ENCODE measurements around the gene FBLN7.

The FBLN7 gene

DNA sequence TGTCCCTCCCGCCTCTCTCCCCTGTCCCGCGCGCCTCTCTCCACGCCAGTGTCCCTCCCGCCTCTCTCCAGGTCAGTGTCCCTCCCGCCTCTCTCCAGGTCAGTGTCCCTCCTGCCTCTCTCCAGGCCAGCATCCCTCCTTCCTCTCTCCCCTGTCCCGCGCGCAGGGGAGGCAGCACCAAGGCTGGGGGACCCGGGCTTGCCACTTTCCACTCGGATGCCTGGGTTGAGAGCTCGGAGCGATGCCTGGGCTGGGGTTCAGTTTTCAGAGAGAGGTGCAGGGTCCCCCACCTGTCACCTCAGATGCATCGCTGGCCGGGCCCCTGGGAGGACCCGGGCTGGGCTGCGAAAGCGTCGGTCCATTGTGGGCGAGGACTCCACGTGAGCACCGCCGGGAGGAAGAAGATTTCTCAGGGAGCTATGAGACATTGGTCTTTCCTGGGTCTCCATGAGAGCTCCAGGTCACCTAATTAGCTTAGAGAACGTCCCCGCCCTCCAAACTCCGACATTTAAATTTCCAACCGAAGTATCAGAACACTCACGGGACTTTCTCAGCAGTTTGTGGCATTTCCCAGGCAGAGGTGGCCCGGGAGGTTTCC lies 2.1 kb downstream of the FBLN7 start:
- ChIA-PET CTCF (no interaction called here), POLR2A (no interaction called here)
- H3K4me3 ChIP-seq (ENCODE audit: low read depth, low read length), result peak overlapping the region; percentile 18
- DNase-seq (ENCODE audit: low read depth, low spot score), result no peak
- TF ChIP-seq, protein P1, sequence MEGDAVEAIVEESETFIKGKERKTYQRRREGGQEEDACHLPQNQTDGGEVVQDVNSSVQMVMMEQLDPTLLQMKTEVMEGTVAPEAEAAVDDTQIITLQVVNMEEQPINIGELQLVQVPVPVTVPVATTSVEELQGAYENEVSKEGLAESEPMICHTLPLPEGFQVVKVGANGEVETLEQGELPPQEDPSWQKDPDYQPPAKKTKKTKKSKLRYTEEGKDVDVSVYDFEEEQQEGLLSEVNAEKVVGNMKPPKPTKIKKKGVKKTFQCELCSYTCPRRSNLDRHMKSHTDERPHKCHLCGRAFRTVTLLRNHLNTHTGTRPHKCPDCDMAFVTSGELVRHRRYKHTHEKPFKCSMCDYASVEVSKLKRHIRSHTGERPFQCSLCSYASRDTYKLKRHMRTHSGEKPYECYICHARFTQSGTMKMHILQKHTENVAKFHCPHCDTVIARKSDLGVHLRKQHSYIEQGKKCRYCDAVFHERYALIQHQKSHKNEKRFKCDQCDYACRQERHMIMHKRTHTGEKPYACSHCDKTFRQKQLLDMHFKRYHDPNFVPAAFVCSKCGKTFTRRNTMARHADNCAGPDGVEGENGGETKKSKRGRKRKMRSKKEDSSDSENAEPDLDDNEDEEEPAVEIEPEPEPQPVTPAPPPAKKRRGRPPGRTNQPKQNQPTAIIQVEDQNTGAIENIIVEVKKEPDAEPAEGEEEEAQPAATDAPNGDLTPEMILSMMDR (IDR thresholded peaks at IDR 0.05; ENCODE audit: insufficient read depth, low read length, missing control alignments), result no peak

- no peak overlapping the region for H3K4me3 ChIP-seq (ENCODE audit: low read depth, low read length)
- POLR2A ChIA-PET, result no interaction called here
- CTCF ChIA-PET, result interaction anchor here (1.0 kb wide), 1 partner anchor 9 kb away, joined by 3 read pairs; no protein-coding TSS in a partner anchor
- TF ChIP-seq, protein P1 (IDR thresholded peaks at IDR 0.05; ENCODE audit: insufficient read depth, low read length, missing control alignments), result no peak
- no peak for DNase-seq (ENCODE audit: low read depth, low spot score)
These were observed 2.9 kb downstream of the FBLN7 start for GRCh38 chr2:112140899-112141625.

DNA sequence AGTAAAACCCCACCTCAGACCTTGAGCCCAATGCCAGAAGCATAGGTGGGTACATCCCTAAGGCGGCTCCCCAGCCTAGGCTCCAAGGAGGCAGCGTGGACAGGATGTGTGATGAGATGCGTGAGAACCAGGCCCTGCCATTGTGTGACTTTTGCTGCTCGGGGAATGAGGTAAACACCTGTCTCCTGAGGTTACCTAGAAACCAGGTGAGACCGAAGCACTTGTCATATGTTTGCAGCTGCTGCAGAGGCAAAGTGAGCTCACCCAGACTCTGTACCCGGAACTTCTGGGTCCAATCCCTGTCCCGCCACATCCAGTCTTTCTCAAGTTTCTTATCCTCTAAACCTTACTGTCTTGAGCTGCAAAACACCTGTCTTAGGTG lies 3.4 kb downstream of the FBLN7 start:
- no peak overlapping the region for H3K4me3 ChIP-seq (ENCODE audit: low read depth, low read length)
- TF ChIP-seq, protein P1 (IDR thresholded peaks at IDR 0.05; ENCODE audit: insufficient read depth, low read length, missing control alignments), result no peak
- no peak for DNase-seq (ENCODE audit: low read depth, low spot score)
- CTCF ChIA-PET, result interaction anchor here (1.0 kb wide), 1 partner anchor 8 kb away, joined by 3 read pairs; no protein-coding TSS in a partner anchor
- POLR2A ChIA-PET, result no interaction called here

- TF ChIP-seq, protein P1 (IDR thresholded peaks at IDR 0.05; ENCODE audit: insufficient read depth, low read length, missing control alignments), result no peak
- no peak overlapping the region for H3K4me3 ChIP-seq (ENCODE audit: low read depth, low read length)
- CTCF ChIA-PET, result no interaction called here
- DNase-seq (ENCODE audit: low read depth, low spot score), result no peak
- POLR2A ChIA-PET, result no interaction called here
These were observed 4.4 kb downstream of the FBLN7 start for GRCh38 chr2:112142525-112143078.

DNA sequence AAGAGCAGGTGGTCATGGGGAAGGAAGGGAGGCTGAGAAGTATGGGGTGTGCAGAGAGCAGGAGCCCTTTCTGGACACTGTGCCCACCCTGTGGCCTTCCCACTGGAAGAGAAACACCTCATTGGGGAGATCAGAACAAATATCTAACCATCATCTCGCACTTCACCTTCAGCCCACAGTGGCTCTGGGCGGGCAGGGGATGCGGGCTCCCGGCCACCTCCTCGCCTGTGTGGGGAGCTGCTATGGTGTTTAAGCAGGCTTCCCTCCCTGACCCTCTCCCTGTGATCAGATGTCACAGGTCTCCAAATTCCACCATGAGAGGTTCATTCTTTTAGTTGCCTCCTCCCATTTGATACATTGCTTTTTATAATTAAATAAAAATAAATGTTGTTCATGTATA lies 5.0 kb downstream of the FBLN7 start:
- DNase-seq (ENCODE audit: low read depth, low spot score), result no peak
- POLR2A ChIA-PET, result no interaction called here
- TF ChIP-seq, protein P1 (IDR thresholded peaks at IDR 0.05; ENCODE audit: insufficient read depth, low read length, missing control alignments), result no peak
- H3K4me3 ChIP-seq (ENCODE audit: low read depth, low read length), result no peak overlapping the region
- CTCF ChIA-PET, result no interaction called here

DNA sequence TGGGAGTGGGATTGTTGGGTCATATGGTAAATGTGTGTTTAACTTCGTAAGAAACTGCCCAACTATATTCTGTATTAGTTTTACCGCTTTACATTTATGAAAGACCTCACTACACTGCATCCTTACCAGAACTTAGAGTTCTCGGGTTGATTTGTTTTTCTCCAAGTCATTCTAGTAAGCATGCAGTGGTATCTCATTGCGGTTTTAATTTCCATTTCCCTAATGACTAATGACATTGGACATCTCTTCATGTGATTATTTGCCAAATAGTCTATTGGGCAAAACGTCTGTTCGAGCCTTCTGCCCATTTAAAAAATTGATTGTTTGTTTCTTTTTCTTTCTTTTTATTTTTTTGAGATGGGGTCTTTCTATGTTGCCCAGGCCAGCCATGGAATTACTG lies 6.8 kb downstream of the FBLN7 start:
- CTCF ChIA-PET, result interaction anchor here (0.6 to 1.3 kb wide), 3 partner anchors 23 to 116 kb away, joined by 3 to 4 read pairs (median 3); no protein-coding TSS in a partner anchor
- POLR2A ChIA-PET, result no interaction called here
- no peak overlapping the region for H3K4me3 ChIP-seq (ENCODE audit: low read depth, low read length)
- TF ChIP-seq, protein P1 (IDR thresholded peaks at IDR 0.05; ENCODE audit: insufficient read depth, low read length, missing control alignments), result no peak
- no peak for DNase-seq (ENCODE audit: low read depth, low spot score)
